ENCODE results near the gene LRCH4.

- TF ChIP-seq CTCF (IDR thresholded peaks at IDR 0.05) (no peak), ZFX (IDR thresholded peaks at IDR 0.05; ENCODE audit: borderline replicate concordance) (no peak)
Observed at GRCh38 chr7:100620239-100620638, 34.3 kb upstream of the LRCH4 start.
